ENCODE data around the gene CCDC33.

The CCDC33 gene

GRCh38 chr15:74235962-74236361 is at the start of gene CCDC33:
TSS of gene CCDC33 (plus strand) at chr15:74236326. CDS start at chr15:74236720, 394 bp downstream.
- DNase-seq = no peak

GRCh38 chr15:74188216-74188615 is 47.9 kb upstream of the CCDC33 start:
- no peak for DNase-seq

- no peak for DNase-seq
These were observed 44.3 kb upstream of the CCDC33 start for GRCh38 chr15:74191798-74192197.

- DNase-seq = no peak
These were observed 43.4 kb upstream of the CCDC33 start for GRCh38 chr15:74192751-74193150.

- no peak for DNase-seq
These were observed 42.8 kb upstream of the CCDC33 start for GRCh38 chr15:74193299-74193718.

- DNase-seq = no peak
These were observed 42.2 kb upstream of the CCDC33 start for GRCh38 chr15:74193905-74194304.

GRCh38 chr15:74194572-74195559 is 41.3 kb upstream of the CCDC33 start:
- no peak for DNase-seq

- no peak for DNase-seq
These were observed 40.0 kb upstream of the CCDC33 start for GRCh38 chr15:74196175-74196574.

- DNase-seq = no peak
These were observed 38.8 kb upstream of the CCDC33 start for GRCh38 chr15:74197176-74197965.

- no peak for DNase-seq
These were observed 36.9 kb upstream of the CCDC33 start for GRCh38 chr15:74199297-74199652.

- DNase-seq = no peak
These were observed 35.7 kb upstream of the CCDC33 start for GRCh38 chr15:74200412-74200815.

- no peak for DNase-seq
These were observed 35.2 kb upstream of the CCDC33 start for GRCh38 chr15:74200871-74201419.

GRCh38 chr15:74201710-74202420 is 34.3 kb upstream of the CCDC33 start:
- DNase-seq = no peak

- DNase-seq = no peak
These were observed 33.4 kb upstream of the CCDC33 start, which contains the start of gene STRA6 for GRCh38 chr15:74202452-74203401. TSS of gene STRA6 (minus strand) at chr15:74202787. CDS start at chr15:74202267, 520 bp downstream.

- DNase-seq = no peak
These were observed 32.2 kb upstream of the CCDC33 start for GRCh38 chr15:74203914-74204431.

- no peak for DNase-seq
These were observed 30.6 kb upstream of the CCDC33 start for GRCh38 chr15:74205582-74205947.

GRCh38 chr15:74206801-74207281 is 29.3 kb upstream of the CCDC33 start:
- DNase-seq = no peak

- no peak for DNase-seq
These were observed 28.3 kb upstream of the CCDC33 start for GRCh38 chr15:74207652-74208440.

- DNase-seq = peak; percentile 34
These were observed 27.6 kb upstream of the CCDC33 start for GRCh38 chr15:74208496-74208895.

GRCh38 chr15:74208901-74209559 is 27.1 kb upstream of the CCDC33 start:
- no peak for DNase-seq
